Neutrophil (primary cell): ENCODE results near the gene NDUFAB1.
"Not testable (repeated sequence)": the region's sequence is repeated elsewhere in the genome, so short reads cannot be mapped to it uniquely, and the experiment has no call there.

Experiments used
- H3K27ac ChIP-seq: fragments of 200-600 bp; sonication (generic); 2 replicates; pipeline ENCODE4 v1.5.1; 2016; ENCODE audit warnings: mild to moderate bottlenecking, moderate library complexity
- H3K27me3 ChIP-seq: fragments of 200-600 bp; sonication (generic); 2 replicates; pipeline ENCODE4 v1.6.0; 2016; ENCODE audit warnings: mild to moderate bottlenecking
- H3K36me3 ChIP-seq: fragments of 200-600 bp; sonication (generic); 2 replicates; pipeline ENCODE4 v1.5.1; 2017
- H3K4me1 ChIP-seq, 2 experiments: fragments of 200-600 bp in 1 of 2; sonication (generic) in 1 of 2; 1 replicate in 1 of 2; 2 replicates in 1 of 2; pipeline versions ENCODE4 v1.5.1 to v1.6.1; 2013 to 2016; ENCODE audit warnings: low read depth in 1 of 2, low read length in 1 of 2, mild to moderate bottlenecking in 1 of 2, moderate library complexity in 1 of 2; ENCODE audit not compliant: control insufficient read depth in 1 of 2, insufficient read depth in 1 of 2
- H3K4me3 ChIP-seq, 2 experiments: fragments of 200-600 bp in 1 of 2; sonication (generic) in 1 of 2; 1 replicate in 1 of 2; 2 replicates in 1 of 2; pipeline ENCODE4 v1.5.1; 2013 to 2016; ENCODE audit warnings: low read depth in 1 of 2, low read length in 1 of 2, mild to moderate bottlenecking in 1 of 2, moderate library complexity in 1 of 2
- H3K9me3 ChIP-seq: fragments of 200-600 bp; sonication (generic); 2 replicates; pipeline ENCODE4 v1.5.1; 2016
- TF ChIP-seq, protein P1 (sequence below): fragments of 200-600 bp; sonication (generic); IDR thresholded peaks from 2 replicates; pipeline ENCODE4 v1.5.1; 2016; ENCODE audit warnings: antibody characterized with exemption

The NDUFAB1 gene

GRCh38 chr16:23556881-23557778 lies 39.0 kb downstream of the NDUFAB1 start, which contains the start of the genes EARS2 and UBFD1:
TSS of gene EARS2 (minus strand) at chr16:23557350. CDS start at chr16:23557343, 7 bp downstream.
TSS of gene UBFD1 (plus strand) at chr16:23557727. CDS start at chr16:23557743, 16 bp downstream.
- Histone ChIP-seq H3K27ac (peak within 1 kb of the TSS; percentile 78), H3K27me3 (no peaks in the 10 kb centered on the region), H3K36me3 (no peaks in the 10 kb centered on the region), H3K4me1 (peaks cover 11 to 16% of the 10 kb centered on the region in 2 experiments), H3K4me3 (peak within 1 kb of the TSS; percentile 75 to 81), H3K9me3 (no peaks in the 10 kb centered on the region)
- TF ChIP-seq, protein P1, sequence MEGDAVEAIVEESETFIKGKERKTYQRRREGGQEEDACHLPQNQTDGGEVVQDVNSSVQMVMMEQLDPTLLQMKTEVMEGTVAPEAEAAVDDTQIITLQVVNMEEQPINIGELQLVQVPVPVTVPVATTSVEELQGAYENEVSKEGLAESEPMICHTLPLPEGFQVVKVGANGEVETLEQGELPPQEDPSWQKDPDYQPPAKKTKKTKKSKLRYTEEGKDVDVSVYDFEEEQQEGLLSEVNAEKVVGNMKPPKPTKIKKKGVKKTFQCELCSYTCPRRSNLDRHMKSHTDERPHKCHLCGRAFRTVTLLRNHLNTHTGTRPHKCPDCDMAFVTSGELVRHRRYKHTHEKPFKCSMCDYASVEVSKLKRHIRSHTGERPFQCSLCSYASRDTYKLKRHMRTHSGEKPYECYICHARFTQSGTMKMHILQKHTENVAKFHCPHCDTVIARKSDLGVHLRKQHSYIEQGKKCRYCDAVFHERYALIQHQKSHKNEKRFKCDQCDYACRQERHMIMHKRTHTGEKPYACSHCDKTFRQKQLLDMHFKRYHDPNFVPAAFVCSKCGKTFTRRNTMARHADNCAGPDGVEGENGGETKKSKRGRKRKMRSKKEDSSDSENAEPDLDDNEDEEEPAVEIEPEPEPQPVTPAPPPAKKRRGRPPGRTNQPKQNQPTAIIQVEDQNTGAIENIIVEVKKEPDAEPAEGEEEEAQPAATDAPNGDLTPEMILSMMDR = peak; percentile 88

DNA sequence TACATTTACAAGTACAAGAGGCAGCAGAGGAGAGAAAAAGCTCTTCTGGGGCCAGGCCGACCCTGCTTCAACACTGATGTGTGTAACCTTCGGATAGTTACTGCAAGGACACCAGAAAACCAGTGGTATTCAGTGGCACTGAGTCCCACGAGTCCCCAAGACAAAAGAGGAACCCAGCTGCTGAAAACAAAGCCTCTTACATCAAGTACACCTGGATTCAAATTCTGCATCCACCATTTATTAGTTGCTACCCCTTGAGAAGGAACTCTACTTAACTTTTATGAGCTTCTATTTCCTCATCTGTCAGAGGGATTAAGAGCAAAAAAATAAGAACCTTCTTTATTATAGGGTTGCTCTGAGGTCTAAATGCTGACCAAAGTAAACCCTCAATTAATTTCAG lies 41.6 kb downstream of the NDUFAB1 start:
- peaks cover 11 to 16% of the 10 kb centered on the region in 2 experiments for H3K4me1 ChIP-seq
- no peak overlapping the region for H3K27ac ChIP-seq
- no peaks in the 10 kb centered on the region for H3K36me3 ChIP-seq
- H3K9me3 ChIP-seq = no peaks in the 10 kb centered on the region
- no peak overlapping the region for H3K4me3 ChIP-seq
- H3K27me3 ChIP-seq = no peaks in the 10 kb centered on the region
- TF ChIP-seq, protein P1 = no peak

DNA sequence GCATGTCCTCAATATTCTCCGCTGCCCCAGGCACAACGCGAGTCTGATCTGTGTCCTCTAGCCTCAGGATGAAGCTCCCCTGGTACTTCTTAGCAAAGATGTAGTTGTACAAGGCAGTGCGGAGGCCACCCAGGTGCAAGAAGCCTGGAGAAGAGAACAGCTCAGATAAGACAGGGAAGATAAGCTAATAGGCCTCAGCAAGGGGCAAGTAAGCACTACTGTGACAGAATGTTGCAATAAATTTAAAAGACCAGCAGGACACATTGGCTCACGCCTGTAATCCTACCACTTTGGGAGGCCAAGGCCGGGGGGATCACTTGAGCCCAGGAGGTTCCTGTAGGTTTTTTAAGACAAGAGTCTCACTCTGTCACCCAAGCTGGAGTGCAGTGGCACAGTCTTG lies 44.0 kb downstream of the NDUFAB1 start:
- Histone ChIP-seq H3K27me3 (no peaks in the 10 kb centered on the region), H3K4me1 (peaks cover 4 to 5% of the 10 kb centered on the region in 2 experiments), H3K27ac (no peak overlapping the region), H3K36me3 (no peaks in the 10 kb centered on the region), H3K9me3 (no peaks in the 10 kb centered on the region), H3K4me3 (no peak overlapping the region)
- TF ChIP-seq, protein P1 = no peak

GRCh38 chr16:23549938-23550337 lies 46.2 kb downstream of the NDUFAB1 start:
- Histone ChIP-seq H3K27ac (no peak overlapping the region), H3K27me3 (no peaks in the 10 kb centered on the region), H3K4me3 (no peak overlapping the region), H3K9me3 (no peaks in the 10 kb centered on the region), H3K36me3 (no peaks in the 10 kb centered on the region), H3K4me1 (no peaks in the 10 kb centered on the region)
- TF ChIP-seq, protein P1 = no peak

DNA sequence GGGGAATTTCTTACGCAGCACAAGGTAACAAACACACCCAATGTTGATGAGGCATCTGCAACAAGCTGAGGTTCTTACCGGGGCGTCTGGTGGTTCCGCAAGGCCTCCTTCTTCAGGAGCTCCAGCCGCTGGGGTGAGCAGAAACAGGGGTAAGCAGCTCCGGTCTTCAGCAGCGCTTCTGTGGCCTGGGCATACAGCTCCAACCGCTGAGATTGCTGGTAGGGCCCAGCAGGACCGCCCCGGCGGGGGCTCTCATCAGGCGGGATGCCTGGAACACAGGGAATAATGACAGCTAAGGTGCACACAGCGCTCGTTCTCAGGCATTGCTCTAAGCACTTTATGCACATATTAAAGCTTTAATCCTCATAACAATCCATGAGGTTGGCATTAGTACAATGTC lies 51.7 kb downstream of the NDUFAB1 start:
- TF ChIP-seq, protein P1 = no peak
- no peaks in the 10 kb centered on the region for H3K9me3 ChIP-seq

DNA sequence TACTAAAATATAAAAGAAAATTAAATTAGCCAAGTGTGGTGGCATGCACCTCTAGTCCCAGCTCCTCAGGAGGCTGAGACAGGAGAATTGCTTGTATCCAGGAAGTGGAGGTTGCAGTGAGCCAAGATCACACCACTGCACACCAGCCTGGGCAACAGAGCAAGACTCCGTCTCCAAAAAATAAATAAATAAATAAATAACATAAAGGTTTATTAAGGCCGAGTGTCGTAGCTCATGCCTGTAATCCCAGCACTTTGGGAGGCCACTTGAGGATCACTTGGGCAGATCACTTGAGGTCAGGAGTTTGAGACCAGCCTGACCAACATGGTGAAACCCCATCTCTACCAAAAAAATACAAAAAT lies 55.3 kb downstream of the NDUFAB1 start:
- not testable (repeated sequence) for H3K27me3 ChIP-seq, H3K36me3 ChIP-seq, H3K4me3 ChIP-seq, H3K27ac ChIP-seq, H3K9me3 ChIP-seq, H3K4me1 ChIP-seq

More for the DNA sequence above, 51.7 kb downstream of the NDUFAB1 start:
- Histone ChIP-seq H3K4me1 (no peaks in the 10 kb centered on the region), H3K4me3 (no peak overlapping the region), H3K36me3 (no peaks in the 10 kb centered on the region), H3K27ac (no peak overlapping the region), H3K27me3 (no peaks in the 10 kb centered on the region)
